Small intestine (tissue), 7 donors: ENCODE measurements around the gene PDRG1. TPM values are rescaled to one million over a fixed set of nuclear protein-coding genes. Genes with fewer than 3 reads are reported as not detected.

Source experiments
- DNase-seq, 2 donors: peaks; one replicate each; pipeline versions ENCODE4 v3.0.0 to v3.0.0-alpha.2; 2013
- FAIRE-seq: peaks from 2 replicates; lab custom pipeline; 2012; peaks lifted over from hg19 to GRCh38; lab: Jason Lieb, UNC
- H3K27ac ChIP-seq, 3 donors: one replicate each; pipeline ENCODE4 v1.5.1; 2013; ENCODE audit warnings: low read length in 2 of 3, mild to moderate bottlenecking in 2 of 3, control low read depth in 1 of 3, inconsistent platforms in 1 of 3, low read depth in 1 of 3, moderate library complexity in 1 of 3
- H3K27me3 ChIP-seq, 3 donors: one replicate each; pipeline ENCODE4 v1.6.1; 2013; ENCODE audit warnings: low read length in 3 of 3, inconsistent platforms in 1 of 3; ENCODE audit not compliant: control insufficient read depth in 3 of 3, insufficient read depth in 3 of 3
- H3K36me3 ChIP-seq, 3 donors: one replicate each; pipeline ENCODE4 v1.6.1; 2013; ENCODE audit warnings: low read length in 3 of 3, inconsistent platforms in 1 of 3, low read depth in 1 of 3, mild to moderate bottlenecking in 1 of 3, moderate library complexity in 1 of 3; ENCODE audit not compliant: control insufficient read depth in 3 of 3, insufficient read depth in 2 of 3
- H3K4me1 ChIP-seq, 3 donors: one replicate each; pipeline ENCODE4 v1.6.1; 2013; ENCODE audit warnings: low read length in 2 of 3, inconsistent platforms in 1 of 3, low read depth in 1 of 3, mild to moderate bottlenecking in 1 of 3, moderate library complexity in 1 of 3; ENCODE audit not compliant: control insufficient read depth in 3 of 3, insufficient read depth in 2 of 3
- H3K4me3 ChIP-seq, 3 donors: one replicate each; pipeline ENCODE4 v1.5.1; 2013; ENCODE audit warnings: low read length in 3 of 3, control low read depth in 1 of 3, inconsistent platforms in 1 of 3, low read depth in 1 of 3, mild to moderate bottlenecking in 1 of 3, moderate library complexity in 1 of 3
- H3K9me3 ChIP-seq, 2 donors: one replicate each; pipeline ENCODE4 v1.6.1; 2013; ENCODE audit warnings: low read depth in 1 of 2, low read length in 1 of 2; ENCODE audit not compliant: control insufficient read depth in 2 of 2, insufficient read depth in 1 of 2
- WGBS, 3 donors: extraction: QIAGEN DNeasy Blood & Tissue Kit; methylation state at CpG; one replicate each; pipeline ENCODE4 v1.1.7; 2013; 5-methylcytosine and 5-hydroxymethylcytosine counted together
- polyA plus RNA-seq, 4 donors: library from polyadenylated mRNA; stranded (reverse) in 3 of 4; unstranded in 1 of 4; fragments of 200-250 nt in 3 of 4; fragments of 120-200 nt in 1 of 4; gene quantifications; one replicate each; pipeline versions ENCODE4 v1.2.1 to v1.2.3, GENCODE V29; 2013
- donor health status: healthy with polysubstance abuse.
- donor health status: control.
- donor health status: control.
- donor health status: Bipolar disorder and iron deficiency.
- donor health status: healthy.

Gene PDRG1
- polyA plus RNA-seq, 4 donors = 14.2 to 18.3 (median 15.7) TPM

DNA sequence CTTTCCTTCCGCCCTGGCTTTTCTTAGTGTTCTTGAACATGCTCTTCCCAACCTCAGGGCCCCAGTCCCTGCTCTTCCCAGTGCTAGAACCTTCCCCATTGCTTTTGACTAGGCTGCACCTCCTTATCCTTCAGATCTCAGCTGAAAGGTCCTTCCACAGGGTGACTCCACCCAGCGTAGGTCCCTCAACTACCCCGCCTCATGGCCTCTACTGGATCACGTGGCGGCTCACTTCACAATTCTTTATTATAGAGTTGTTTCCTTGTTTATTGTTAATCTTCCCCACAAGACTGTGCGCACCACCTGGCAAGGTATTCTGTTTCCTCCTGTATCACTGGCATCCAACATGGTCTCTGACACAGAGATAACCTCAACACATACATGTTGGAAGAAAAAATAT lies 50.2 kb downstream of the PDRG1 start:
- Histone ChIP-seq H3K27me3 (no peaks in the 10 kb centered on the region), H3K4me3 (no peak overlapping the region), H3K27ac (no peak overlapping the region), H3K36me3 (no peaks in the 10 kb centered on the region), H3K4me1 (no peaks in the 10 kb centered on the region), H3K9me3 (no peaks in the 10 kb centered on the region)
- DNase-seq (peak in 1 of 2 donors; percentile 2), FAIRE-seq (no peak)
- 28 to 70% (median 68%) methylated on average over 6 of the region's 6 CpGs for WGBS, 3 donors

DNA sequence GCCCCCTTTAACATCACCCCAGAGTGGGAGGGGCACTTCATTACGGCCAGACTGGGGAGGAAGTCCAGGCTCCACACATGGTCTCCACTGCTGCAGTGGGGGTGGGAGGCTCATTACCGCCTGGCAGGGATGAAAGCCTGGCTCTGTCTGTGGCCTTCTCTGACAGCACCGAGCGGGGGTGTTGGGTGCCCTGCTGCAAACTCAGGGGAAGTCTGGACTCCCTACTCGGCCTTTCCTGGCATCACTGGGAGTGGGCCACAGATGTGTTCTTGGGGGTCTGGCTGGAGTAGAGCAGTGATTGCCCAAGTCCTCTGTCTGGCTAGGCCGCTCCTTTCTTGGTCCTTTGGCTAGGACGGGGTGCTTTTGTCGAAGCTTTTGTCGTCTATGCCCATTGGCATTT lies 54.3 kb downstream of the PDRG1 start:
- H3K4me1 ChIP-seq = no peaks in the 10 kb centered on the region
- DNase-seq (no peak), FAIRE-seq (no peak)
- no peaks in the 10 kb centered on the region for H3K9me3 ChIP-seq
- 81 to 89% (median 88%) methylated on average over 9 of the region's 9 CpGs for WGBS, 3 donors
- H3K27ac ChIP-seq = no peak overlapping the region
- no peaks in the 10 kb centered on the region for H3K36me3 ChIP-seq
- no peaks in the 10 kb centered on the region for H3K27me3 ChIP-seq
- H3K4me3 ChIP-seq = no peak overlapping the region

DNA sequence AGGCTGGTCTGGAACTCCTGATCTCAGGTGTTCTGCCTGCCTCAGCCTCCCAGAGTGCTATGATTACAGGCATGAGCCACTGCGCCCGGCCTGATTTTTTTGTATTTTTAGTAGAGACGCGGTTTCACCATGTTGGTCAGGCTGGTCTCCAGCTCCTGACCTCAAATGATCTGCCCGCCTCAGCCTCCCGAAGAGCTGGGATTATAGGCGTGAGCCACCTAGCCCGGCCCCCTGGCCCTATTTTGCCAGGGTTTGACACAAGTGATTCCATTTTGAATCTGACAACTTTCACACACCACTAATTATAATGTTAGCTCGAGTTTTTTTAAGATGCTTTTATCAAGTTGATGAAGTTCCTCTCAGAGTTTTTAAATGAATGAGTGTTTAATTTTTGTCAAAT lies 55.8 kb downstream of the PDRG1 start:
- 92 to 93% (median 92%) methylated on average over 9 of the region's 9 CpGs for WGBS, 3 donors
- Histone ChIP-seq H3K4me1 (no peaks in the 10 kb centered on the region), H3K27ac (no peak overlapping the region), H3K36me3 (no peaks in the 10 kb centered on the region), H3K27me3 (no peaks in the 10 kb centered on the region), H3K4me3 (no peak overlapping the region), H3K9me3 (no peaks in the 10 kb centered on the region)
- DNase-seq (no peak), FAIRE-seq (no peak)

DNA sequence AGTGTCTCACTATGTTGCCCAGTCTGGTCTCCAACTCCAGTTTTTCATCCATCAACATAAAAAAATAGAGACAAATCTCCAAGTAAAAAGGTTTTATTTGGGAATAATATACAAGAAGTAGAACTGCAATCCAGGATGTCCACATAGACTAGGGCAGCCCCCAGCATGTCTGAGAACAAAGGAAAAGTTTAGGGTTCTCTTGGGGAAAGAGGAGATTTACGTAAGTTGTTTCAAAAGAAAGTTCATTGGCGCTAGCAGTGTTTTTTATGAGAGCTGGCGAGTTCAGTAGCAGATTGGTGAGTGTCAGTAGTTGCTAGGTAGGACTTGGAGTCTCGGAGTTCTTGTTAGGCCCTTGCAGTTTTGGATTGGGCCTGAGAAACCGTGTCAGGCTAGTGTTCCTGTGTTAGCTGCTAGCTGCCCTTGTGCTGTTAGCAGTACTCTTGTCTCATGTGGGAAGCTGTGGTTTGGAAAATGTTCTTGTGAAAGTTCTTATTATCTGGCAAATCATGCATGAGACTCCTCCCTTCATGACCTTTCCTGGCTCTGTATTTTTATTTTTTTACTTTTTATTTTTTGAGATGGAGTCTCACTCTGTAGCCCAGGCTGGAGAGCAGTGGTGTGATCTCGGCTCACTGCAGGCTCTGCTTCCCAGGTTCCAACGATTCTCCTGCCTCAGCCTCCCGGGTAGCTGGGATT lies 56.7 kb downstream of the PDRG1 start:
- FAIRE-seq (no peak), DNase-seq (peak; percentile 39 to 51)
- WGBS, 3 donors = 38 to 47% (median 44%) methylated on average over 8 of the region's 8 CpGs
- no peaks in the 10 kb centered on the region for H3K27me3 ChIP-seq
- no peaks in the 10 kb centered on the region for H3K36me3 ChIP-seq
- no peak overlapping the region for H3K27ac ChIP-seq
- H3K4me3 ChIP-seq = no peak overlapping the region
- H3K9me3 ChIP-seq = no peaks in the 10 kb centered on the region
- H3K4me1 ChIP-seq = no peaks in the 10 kb centered on the region

Other genes with a start within 250 kb of the PDRG1 start
- 100 to 1,000 TPM in 1 of 4 donors, 10 to 100 TPM in 3; 52.6 to 160 (median 86.3) TPM for gene BCL2L1, start 229.2 kb downstream of the PDRG1 start, polyA plus RNA-seq
- gene TPX2, start 212.8 kb downstream of the PDRG1 start, polyA plus RNA-seq = 10 to 100 TPM in 2 of 4 donors, 1 to 10 TPM in 1, under 1 TPM in 1; 0.81 to 27.8 (median 12.1) TPM
- under 1 TPM in 3 of 4 donors, not detected in 1; 0.27 to 0.30 (median 0.28) TPM for gene MYLK2, start 132.7 kb downstream of the PDRG1 start, polyA plus RNA-seq
- gene FOXS1, start 106.4 kb downstream of the PDRG1 start, polyA plus RNA-seq = 1 to 10 TPM in 2 of 4 donors, not detected in 2; 1.0 to 1.2 TPM
- gene DUSP15, start 81.5 kb downstream of the PDRG1 start, polyA plus RNA-seq = 10 to 100 TPM in 1 of 4 donors, 1 to 10 TPM in 2, not detected in 1; 1.4 to 10.2 (median 2.9) TPM
- gene TTLL9, start 81.4 kb downstream of the PDRG1 start, polyA plus RNA-seq = under 1 TPM in 2 of 4 donors, not detected in 2; 0.07 to 0.38 TPM
- gene XKR7, start 16.1 kb upstream of the PDRG1 start, polyA plus RNA-seq = under 1 TPM in 2 of 4 donors, not detected in 2; 0.21 to 0.37 TPM
- gene CCM2L, start 58.4 kb upstream of the PDRG1 start, polyA plus RNA-seq = 1 to 10 TPM in 3 of 4 donors, under 1 TPM in 1; 0.22 to 7.5 (median 1.5) TPM
- gene HCK, start 100.2 kb upstream of the PDRG1 start, polyA plus RNA-seq = 10 to 100 TPM; 10.1 to 34.0 (median 11.0) TPM
- 10 to 100 TPM; 10.5 to 85.8 (median 20.2) TPM for gene TM9SF4, start 157.7 kb upstream of the PDRG1 start, polyA plus RNA-seq